Endothelial cell of umbilical vein (primary cell): ENCODE measurements around the gene SORCS2.

Experiments
- CTCF ChIP-seq, 2 donors: IDR thresholded peaks; 1 replicate in 1 of 2; 2 replicates in 1 of 2; pipeline ENCODE4 v1.5.1; 2011; ENCODE audit warnings: low read length in 2 of 2, mild to moderate bottlenecking in 2 of 2, moderate library complexity in 2 of 2, control low read depth in 1 of 2, inconsistent platforms in 1 of 2, low read depth in 1 of 2; ENCODE audit not compliant: insufficient read depth in 1 of 2; ENCODE audit errors: extremely low read depth in 1 of 2
- EZH2 ChIP-seq: IDR thresholded peaks from 2 replicates; pipeline ENCODE4 v1.6.1; 2012; ENCODE audit warnings: borderline replicate concordance, low read depth, mild to moderate bottlenecking, moderate library complexity, low read length, inconsistent platforms; ENCODE audit not compliant: severe bottlenecking

- TF ChIP-seq CTCF (IDR thresholded peaks at IDR 0.05; ENCODE audit: extremely low read depth in 1 of 2, insufficient read depth in 1 of 2, low read depth in 1 of 2, low read length in 2 of 2) (no peak), EZH2 (no peak)
Measured at GRCh38 chr4:7731437-7731836, 539.1 kb downstream of the SORCS2 start.
